ENCODE results near the gene ZWILCH.
"Not testable (repeated sequence)": the region's sequence is repeated elsewhere in the genome, so short reads cannot be mapped to it uniquely, and the experiment has no call there.

Gene ZWILCH

GRCh38 chr15:66489179-66489791 is 15.8 kb upstream of the ZWILCH start:
- DNase-seq = no peak

- DNase-seq = no peak
Observed at GRCh38 chr15:66491846-66492245, 13.3 kb upstream of the ZWILCH start.

- no peak for DNase-seq
Observed at GRCh38 chr15:66494262-66494661, 10.9 kb upstream of the ZWILCH start.

GRCh38 chr15:66496951-66497501 is 8.1 kb upstream of the ZWILCH start:
- DNase-seq = no peak

- DNase-seq = peak; percentile 99
Observed at GRCh38 chr15:66497502-66498455, 7.3 kb upstream of the ZWILCH start, which contains the start of gene SNAPC5. Gene SNAPC5 (minus strand): TSS chr15:66497762. CDS start chr15:66497731, 31 bp downstream.

- DNase-seq = no peak
Observed at GRCh38 chr15:66498501-66499386, 6.4 kb upstream of the ZWILCH start.

- DNase-seq = not testable (repeated sequence)
Observed at GRCh38 chr15:66500346-66500745, 4.8 kb upstream of the ZWILCH start.

GRCh38 chr15:66502491-66502890 is 2.6 kb upstream of the ZWILCH start:
- no peak for DNase-seq

- not testable (repeated sequence) for DNase-seq
Observed at GRCh38 chr15:66503041-66503648, 2.0 kb upstream of the ZWILCH start.

- no peak for DNase-seq
Observed at GRCh38 chr15:66503780-66504562, 1.2 kb upstream of the ZWILCH start.

GRCh38 chr15:66505430-66505811 is 295 bp downstream of the ZWILCH start:
- DNase-seq = no peak

- DNase-seq = no peak
Observed at GRCh38 chr15:66505818-66506217, 692 bp downstream of the ZWILCH start.

- DNase-seq = no peak
Observed at GRCh38 chr15:66508293-66508883, 3.3 kb downstream of the ZWILCH start.

- no peak for DNase-seq
Observed at GRCh38 chr15:66514586-66514985, 9.5 kb downstream of the ZWILCH start.

- no peak for DNase-seq
Observed at GRCh38 chr15:66515901-66516322, 10.8 kb downstream of the ZWILCH start.

GRCh38 chr15:66523926-66524325 is 18.8 kb downstream of the ZWILCH start:
- no peak for DNase-seq

- no peak for DNase-seq
Observed at GRCh38 chr15:66524838-66525237, 19.7 kb downstream of the ZWILCH start.

- no peak for DNase-seq
Observed at GRCh38 chr15:66535056-66535455, 29.9 kb downstream of the ZWILCH start.

- no peak for DNase-seq
Observed at GRCh38 chr15:66542896-66543295, 37.8 kb downstream of the ZWILCH start.

GRCh38 chr15:66545255-66545654 is 40.1 kb downstream of the ZWILCH start:
- no peak for DNase-seq

GRCh38 chr15:66555685-66556084 is 50.6 kb downstream of the ZWILCH start:
- DNase-seq = no peak

Measured in stimulated activated CD4-positive, alpha-beta T cell treated with anti-CD3 and anti-CD28 coated beads, Interleukin-2, amount 100 ng/mL, for 24 hours (primary cell).